Lower lobe of right lung (tissue), 2 donors: Measurements from ENCODE around the gene PNMA6F. TPM values are rescaled to one million over a fixed set of nuclear protein-coding genes. Genes with fewer than 3 reads are reported as not detected.

ENCODE experiments used
- ATAC-seq, 2 donors: fragments of 200-7000 bp; cut with Tn5 transposase; one replicate each; pipeline ENCODE4 v1.9.1; 2020 to 2022; ENCODE audit warnings: mild to moderate bottlenecking in 2 of 2, moderate library complexity in 2 of 2
- DNase-seq: peaks from one replicate; pipeline ENCODE4 v3.0.0-alpha.2; 2020
- H3K27ac ChIP-seq: fragments of 200-600 bp; one replicate; pipeline ENCODE4 v1.8.0; 2022
- H3K27me3 ChIP-seq: fragments of 200-600 bp; one replicate; pipeline ENCODE4 v1.8.0; 2022; ENCODE audit warnings: low read depth
- H3K36me3 ChIP-seq: fragments of 200-600 bp; one replicate; pipeline ENCODE4 v1.8.0; 2022; ENCODE audit warnings: mild to moderate bottlenecking
- H3K4me1 ChIP-seq: fragments of 200-600 bp; one replicate; pipeline ENCODE4 v1.8.0; 2022
- H3K4me3 ChIP-seq: fragments of 200-600 bp; one replicate; pipeline ENCODE4 v1.8.0; 2022; ENCODE audit warnings: mild to moderate bottlenecking
- H3K9me3 ChIP-seq: fragments of 200-600 bp; one replicate; pipeline ENCODE4 v1.8.0; 2022
- CTCF ChIP-seq: fragments of 200-600 bp; IDR thresholded peaks from one replicate; pipeline ENCODE4 v1.8.0; 2022; ENCODE audit warnings: antibody characterized with exemption, mild to moderate bottlenecking
- intact Hi-C: fragments of 100-400 bp; cut with DNase I; formaldehyde crosslinking; loops from one replicate; pipeline ENCODE4 v1.11.0; 2022
- total RNA-seq: library from RNA; stranded (reverse); fragmentation: NEBNext Ultra II Directional; extraction: Animal tissue kit (Norgen Biotek cat#: 25700); gene quantifications from one replicate; pipeline ENCODE4 v1.2.1, GENCODE V29; 2021
- donor health status: DM: no; HTN: yes; CAD: no; lungs with severe emphysema.

PNMA6F gene
- total RNA-seq, 1 donor from 2014 or later = not detected

GRCh38 chrX:153319295-153320046 lies 2.1 kb downstream of the PNMA6F start:
- no peak for DNase-seq
- ATAC-seq = no peak
- H3K27ac ChIP-seq = no peak overlapping the region
- H3K36me3 ChIP-seq = no peaks in the 10 kb centered on the region
- no peaks in the 10 kb centered on the region for H3K9me3 ChIP-seq
- no peak for TF ChIP-seq CTCF
- no peaks in the 10 kb centered on the region for H3K4me1 ChIP-seq
- H3K4me3 ChIP-seq = no peak overlapping the region
- peaks cover 6% of the 10 kb centered on the region for H3K27me3 ChIP-seq
- intact Hi-C loops = no loop called here

GRCh38 chrX:153318811-153319210 lies 2.8 kb downstream of the PNMA6F start:
- peaks cover 6% of the 10 kb centered on the region for H3K27me3 ChIP-seq
- H3K4me3 ChIP-seq = no peak overlapping the region
- no peak overlapping the region for H3K27ac ChIP-seq
- TF ChIP-seq CTCF = no peak
- intact Hi-C loops = no loop called here
- H3K36me3 ChIP-seq = no peaks in the 10 kb centered on the region
- no peaks in the 10 kb centered on the region for H3K9me3 ChIP-seq
- DNase-seq (no peak), ATAC-seq (no peak)
- H3K4me1 ChIP-seq = no peaks in the 10 kb centered on the region

GRCh38 chrX:153317996-153318722 lies 3.4 kb downstream of the PNMA6F start:
- H3K4me1 ChIP-seq = no peaks in the 10 kb centered on the region
- H3K9me3 ChIP-seq = no peaks in the 10 kb centered on the region
- no peak overlapping the region for H3K4me3 ChIP-seq
- ATAC-seq (no peak), DNase-seq (no peak)
- no peaks in the 10 kb centered on the region for H3K36me3 ChIP-seq
- peaks cover 6% of the 10 kb centered on the region for H3K27me3 ChIP-seq
- no peak overlapping the region for H3K27ac ChIP-seq
- TF ChIP-seq CTCF = no peak
- intact Hi-C loops = no loop called here

GRCh38 chrX:153317306-153317705 lies 4.3 kb downstream of the PNMA6F start:
- H3K36me3 ChIP-seq = no peaks in the 10 kb centered on the region
- no peak overlapping the region for H3K27ac ChIP-seq
- H3K27me3 ChIP-seq = peaks cover 6% of the 10 kb centered on the region
- no peaks in the 10 kb centered on the region for H3K9me3 ChIP-seq
- TF ChIP-seq CTCF = no peak
- no peak for ATAC-seq
- DNase-seq = no peak
- no peaks in the 10 kb centered on the region for H3K4me1 ChIP-seq
- no peak overlapping the region for H3K4me3 ChIP-seq
- intact Hi-C loops = no loop called here

- ATAC-seq = no peak
- H3K4me1 ChIP-seq = no peaks in the 10 kb centered on the region
- no peaks in the 10 kb centered on the region for H3K9me3 ChIP-seq
- TF ChIP-seq CTCF = no peak
- intact Hi-C loops = no loop called here
- no peaks in the 10 kb centered on the region for H3K36me3 ChIP-seq
- DNase-seq = no peak
- no peak overlapping the region for H3K4me3 ChIP-seq
- no peak overlapping the region for H3K27ac ChIP-seq
- no peaks in the 10 kb centered on the region for H3K27me3 ChIP-seq
Observed at GRCh38 chrX:153312842-153313241, 8.7 kb downstream of the PNMA6F start.
